Stimulated activated CD8-positive, alpha-beta memory T cell treated with anti-CD3 and anti-CD28 coated beads, Interleukin-2, amount 100 ng/mL, for 1 hour (primary cell): ENCODE results near the gene KRTDAP.

Experiments used
- DNase-seq, 2 donors: peaks; one replicate each; pipeline ENCODE4 v3.0.0-alpha.2; 2020; ENCODE audit warnings: low read depth in 2 of 2

Gene KRTDAP, protein sequence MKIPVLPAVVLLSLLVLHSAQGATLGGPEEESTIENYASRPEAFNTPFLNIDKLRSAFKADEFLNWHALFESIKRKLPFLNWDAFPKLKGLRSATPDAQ

DNA sequence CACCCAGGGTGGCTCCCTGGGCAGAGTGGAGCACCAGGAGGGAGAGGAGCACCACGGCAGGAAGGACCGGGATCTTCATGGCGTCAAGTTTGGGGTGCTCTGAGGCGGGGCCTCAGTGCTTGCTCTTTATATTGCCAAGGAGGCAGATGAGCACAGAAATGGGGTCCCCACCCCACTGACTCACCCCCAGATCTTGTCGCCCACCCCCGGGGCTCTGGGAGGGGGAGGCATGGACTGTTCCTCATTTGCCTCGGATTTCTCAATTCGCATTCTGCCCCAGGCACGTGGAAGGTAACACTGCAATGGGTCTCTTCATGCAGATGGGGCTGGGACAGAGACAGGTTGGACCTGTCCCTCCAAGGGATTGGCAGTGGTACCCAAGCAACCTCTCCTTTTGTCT lies at the start of gene KRTDAP:
Gene KRTDAP (minus strand): TSS at position 101 of the 400 bp plus-strand sequence. CDS start 22 bp downstream, at position 79.
- DNase-seq: no peak

DNA sequence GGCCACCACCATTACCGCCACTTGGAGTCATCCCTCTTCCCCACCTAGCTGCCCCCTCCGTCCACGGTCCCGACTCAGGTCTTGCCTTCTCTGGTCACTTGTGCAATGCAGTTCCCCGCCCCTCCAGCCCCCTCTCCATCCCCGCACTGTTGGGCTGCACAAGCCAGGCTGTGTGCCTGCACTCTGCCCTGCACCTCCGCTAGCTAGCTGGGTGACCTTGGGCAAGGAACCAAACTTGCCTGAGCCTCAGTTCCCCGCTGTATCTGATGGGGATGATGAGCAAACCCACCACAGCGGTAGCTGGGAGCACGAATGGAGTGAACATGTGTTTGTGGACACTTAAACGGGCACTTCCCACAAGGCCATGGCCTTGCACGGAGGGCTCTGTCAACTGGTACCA lies 49.6 kb upstream of the KRTDAP start:
- DNase-seq: no peak

DNA sequence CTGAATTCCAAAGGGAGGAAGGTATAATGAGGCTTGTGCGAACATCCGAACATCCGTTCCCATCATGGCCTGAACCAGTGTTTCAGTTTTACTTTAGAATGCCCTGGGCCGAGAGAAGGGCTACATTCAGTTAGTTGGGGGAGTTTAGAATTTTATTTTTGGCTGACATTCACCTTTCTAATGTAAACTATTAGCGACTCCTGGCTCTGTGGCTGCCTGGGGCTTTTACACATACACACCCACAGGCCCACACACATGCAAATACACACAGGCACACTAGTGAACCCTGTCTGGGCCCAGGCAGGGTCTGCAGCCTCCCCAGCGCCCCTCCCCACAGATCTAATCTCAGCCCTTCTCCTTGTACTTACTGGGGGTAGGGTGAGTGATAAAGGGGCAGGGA lies 49.0 kb upstream of the KRTDAP start:
- no peak for DNase-seq

DNA sequence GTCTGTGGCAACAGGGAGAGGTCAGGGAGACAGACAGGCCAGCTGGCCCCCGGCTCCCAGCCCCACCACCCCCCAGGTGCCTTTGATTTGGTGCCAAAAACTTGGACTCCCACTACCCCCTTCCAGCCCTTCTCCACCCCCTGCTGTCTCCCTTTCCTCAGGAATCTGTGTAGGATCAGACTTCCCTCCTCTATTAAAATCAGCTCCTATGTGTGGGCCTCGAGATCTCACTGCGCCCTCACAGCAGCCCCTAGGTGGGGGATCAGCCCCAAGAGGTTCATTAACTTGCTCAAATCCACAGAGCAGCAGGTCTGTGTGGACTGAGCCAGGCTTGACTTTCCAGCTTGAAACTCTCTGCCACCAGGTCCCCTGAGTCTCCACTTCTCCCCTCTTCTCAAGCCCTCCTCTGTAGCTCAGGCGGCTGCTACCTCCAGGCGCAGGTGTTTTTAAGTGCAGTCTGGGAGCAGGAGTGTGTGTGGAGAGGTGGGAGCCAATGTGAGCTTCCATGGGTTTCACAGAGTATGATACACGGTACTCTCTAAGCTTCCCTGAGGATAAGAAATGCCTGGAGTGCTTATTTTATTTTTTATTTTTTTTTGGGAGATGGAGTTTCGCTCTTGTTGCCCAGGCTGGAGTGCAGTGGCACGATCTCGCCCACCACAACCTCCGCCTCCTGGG lies 44.7 kb upstream of the KRTDAP start:
- no peak for DNase-seq

DNA sequence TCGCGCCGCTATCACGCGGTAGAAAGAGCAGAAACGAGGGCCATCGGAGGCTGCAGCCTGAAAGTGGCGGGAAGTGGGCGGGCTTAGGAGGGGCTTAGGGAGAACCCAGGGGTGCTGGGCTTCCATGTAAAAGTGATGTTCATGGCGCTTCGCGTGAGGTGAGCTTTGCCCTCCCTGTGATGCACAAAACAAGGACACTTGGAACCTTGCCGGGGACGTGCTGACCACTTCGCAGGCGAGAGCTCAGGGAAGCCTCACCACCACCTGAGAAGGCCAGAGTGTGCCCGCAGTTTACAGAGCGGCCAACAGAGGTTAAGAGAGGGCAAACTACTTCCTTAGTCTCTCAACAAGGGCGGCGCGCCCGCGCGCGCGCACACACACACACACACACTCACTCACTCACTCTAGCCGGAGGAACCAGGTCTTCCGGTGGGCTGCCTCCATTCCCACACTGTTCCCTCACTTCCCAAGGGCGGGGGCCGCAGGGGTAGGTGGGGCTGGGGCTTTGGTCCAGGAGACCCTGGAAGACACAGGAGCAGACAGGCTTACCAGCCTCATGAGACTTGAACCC lies 43.6 kb upstream of the KRTDAP start:
- DNase-seq: peak in 1 of 2 donors; percentile 21

DNA sequence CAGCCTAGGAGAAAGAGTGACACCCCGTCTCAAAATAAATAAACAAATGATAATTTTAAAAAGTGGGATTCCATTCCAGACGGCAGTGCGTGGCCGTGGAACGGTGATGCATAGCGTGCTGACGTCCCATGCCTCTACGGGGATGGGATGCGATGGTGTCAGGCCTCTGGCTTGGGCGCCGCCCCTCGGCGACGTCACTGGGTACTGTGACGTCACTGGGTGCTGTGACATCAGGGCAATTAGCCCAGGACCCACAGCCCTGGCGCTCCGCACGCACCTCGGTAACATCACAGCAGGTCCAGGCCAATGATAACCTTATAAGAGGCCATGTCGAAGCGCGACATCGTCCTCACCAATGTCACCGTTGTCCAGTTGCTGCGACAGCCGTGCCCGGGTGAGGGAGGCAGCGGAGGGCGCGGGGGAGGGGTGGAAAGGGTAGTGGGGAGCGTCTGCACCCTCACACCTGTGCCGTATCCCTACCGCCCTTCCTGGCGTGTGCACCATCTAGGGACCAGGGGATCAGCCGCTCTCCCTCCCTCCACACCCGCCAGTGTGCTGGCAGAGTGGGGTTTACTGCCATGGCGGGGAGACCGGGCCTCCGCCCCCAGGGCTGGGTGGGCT lies 43.0 kb upstream of the KRTDAP start, which contains the start of gene GAPDHS:
Gene GAPDHS (plus strand): TSS at position 256 of the 621 bp plus-strand sequence. CDS start 72 bp downstream, at position 328.
- DNase-seq: no peak

DNA sequence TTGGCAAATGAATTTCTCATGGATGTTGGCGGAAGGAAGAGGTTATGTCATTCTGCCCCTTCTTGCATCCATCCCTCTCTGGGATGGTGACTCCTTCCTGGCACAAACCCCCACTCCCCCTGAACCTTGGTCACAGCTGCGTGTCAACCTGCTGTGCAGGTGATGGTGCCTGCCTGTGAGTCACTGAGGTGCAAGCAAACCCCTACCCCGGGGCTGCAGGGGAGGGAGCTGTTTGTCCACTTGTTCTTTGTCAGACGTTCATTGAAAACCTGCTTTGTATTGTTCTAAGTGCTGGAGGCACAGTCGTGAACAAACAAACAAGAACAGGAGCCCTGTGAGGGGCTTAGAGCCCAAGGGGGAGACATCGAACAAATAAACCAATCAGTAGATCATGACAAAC lies 41.0 kb upstream of the KRTDAP start:
- no peak for DNase-seq

DNA sequence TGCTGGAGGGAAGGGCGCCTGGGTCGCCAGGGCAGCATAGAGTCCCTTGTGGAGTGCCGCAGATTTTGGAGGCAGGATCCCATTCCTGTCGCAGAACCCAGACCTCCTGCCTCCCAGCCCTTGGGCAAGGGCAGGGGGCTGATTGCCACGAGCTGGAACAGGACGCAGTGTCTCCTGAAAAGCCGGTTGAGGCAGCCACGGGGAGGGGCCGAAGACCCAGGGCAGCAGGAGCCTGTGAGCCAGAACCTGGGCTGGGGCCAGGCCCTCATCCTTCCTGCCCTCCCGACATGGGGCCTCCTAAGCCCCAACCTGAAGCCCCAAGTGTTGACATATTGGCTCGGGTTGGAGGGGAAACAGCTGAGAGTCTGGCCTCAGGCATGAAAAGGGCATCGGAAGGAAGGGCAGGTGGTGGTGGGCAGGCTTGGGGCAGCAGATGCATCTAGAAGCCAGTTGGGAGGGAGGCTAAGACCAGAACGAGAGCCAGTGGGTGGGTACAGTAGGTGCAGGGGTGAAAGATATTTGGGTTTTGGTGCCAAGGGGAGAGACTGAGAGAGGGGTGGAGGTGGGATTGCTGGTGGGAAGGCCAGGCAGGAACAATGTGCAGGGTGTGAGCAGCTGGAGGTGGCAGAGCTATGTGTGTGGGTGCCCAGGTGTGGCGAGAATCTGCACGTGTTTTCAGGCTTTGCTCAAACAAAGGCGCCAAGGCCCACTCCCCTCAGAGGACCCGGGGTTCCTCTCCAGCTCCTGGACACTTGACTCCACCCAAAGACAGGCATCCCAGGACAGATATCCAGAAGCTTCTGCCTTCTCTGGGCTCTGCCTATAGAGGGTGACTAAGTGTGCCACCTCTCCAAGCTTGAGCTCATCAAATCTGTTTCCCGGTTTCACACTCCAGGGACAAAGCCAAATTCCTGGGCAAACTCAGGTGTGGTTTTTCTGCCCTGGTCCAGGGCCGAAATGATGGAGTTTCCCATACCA lies 39.3 kb upstream of the KRTDAP start:
- DNase-seq: no peak

DNA sequence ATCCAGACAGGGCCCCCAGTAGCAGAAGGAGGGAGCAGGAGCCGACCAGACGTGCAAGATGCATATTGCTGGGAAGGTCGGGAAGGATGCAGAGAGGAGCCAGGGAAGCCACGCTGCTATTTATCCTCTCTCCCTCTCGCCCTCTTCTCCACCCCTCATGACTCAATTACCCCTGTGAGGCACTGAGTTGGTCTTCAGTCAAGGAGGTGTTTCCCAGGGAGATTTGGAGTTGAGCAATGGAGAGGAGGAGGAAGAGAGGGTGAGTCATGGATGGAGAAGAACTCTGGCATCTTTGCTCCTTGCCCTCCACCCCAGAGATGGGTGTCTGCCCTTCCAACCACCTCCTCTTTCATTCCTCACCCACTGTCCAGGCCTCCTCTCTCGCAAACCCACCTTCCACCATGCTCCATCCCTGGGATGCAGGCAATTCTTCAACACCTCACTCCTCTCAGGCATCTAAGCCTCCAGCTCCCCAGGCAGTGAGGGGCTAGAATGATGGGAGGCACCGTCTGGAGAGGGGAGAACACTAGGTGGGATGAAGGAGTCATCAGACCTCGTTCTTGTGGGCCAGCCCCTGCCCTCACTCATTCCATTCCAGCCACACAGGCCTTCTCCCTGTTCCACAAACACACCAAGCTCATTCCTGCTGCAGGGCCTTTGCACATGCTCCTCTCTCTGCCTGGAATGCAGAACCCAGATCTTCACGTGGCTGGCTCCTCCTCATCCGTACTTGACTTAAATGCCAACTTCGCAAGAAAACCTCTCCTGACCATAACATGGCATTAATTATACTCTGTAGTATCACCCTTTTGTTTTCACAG lies 38.2 kb upstream of the KRTDAP start, which contains the start of gene SBSN:
Gene SBSN (minus strand): TSS at position 94 of the 821 bp plus-strand sequence. CDS start 30 bp downstream, at position 64.
- no peak for DNase-seq

DNA sequence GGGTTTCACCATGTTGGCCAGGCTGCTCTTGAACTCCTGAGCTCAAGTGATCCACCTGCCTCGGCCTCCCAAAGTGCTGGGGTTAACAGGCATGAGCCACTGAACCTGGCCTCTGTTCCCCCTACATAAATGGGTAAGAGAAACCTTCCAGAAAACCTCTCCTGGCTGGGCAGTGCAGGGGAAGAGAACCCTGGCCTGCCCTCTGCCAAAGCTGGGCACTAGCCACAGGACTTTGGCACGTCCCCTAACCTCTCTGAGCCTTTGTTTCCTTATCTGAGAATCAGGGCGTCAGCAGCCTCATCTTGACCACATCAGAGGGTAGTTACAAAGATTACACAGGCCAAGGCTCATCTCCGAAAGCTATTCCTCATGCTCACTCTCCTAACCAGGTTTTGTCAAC lies 35.6 kb upstream of the KRTDAP start:
- DNase-seq: no peak

DNA sequence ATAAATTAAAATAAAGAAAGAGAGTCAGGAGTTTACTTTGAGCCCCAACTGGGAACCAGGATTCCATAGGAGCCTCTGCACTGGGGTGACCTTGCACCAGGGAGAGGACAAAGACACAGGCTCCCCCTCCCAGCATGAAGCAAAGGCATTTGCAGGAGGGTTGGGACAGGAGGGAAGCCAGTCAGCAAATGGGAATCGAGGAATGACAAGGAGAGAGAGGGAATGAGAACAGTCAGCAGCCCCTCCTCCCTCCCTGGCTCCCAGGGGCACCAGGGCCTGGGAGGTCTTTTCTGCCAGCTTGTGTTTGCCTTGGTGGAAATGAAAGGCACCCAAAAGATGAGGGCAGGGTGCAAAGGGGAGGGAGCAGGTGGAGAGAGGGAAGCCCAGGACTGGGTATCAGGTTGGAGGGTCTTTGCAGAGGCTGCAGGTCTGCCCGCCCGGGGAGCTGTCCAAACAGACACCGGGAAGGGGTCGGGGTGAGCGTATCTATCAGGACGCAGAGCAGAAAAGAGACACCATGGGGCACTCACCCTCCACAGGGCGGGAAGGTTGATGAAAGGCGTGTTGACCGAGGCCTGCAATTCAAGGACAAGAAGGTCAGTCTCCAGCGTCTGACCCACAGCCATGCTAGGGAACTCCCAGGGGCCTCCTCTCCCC lies 34.0 kb upstream of the KRTDAP start:
- no peak for DNase-seq

DNA sequence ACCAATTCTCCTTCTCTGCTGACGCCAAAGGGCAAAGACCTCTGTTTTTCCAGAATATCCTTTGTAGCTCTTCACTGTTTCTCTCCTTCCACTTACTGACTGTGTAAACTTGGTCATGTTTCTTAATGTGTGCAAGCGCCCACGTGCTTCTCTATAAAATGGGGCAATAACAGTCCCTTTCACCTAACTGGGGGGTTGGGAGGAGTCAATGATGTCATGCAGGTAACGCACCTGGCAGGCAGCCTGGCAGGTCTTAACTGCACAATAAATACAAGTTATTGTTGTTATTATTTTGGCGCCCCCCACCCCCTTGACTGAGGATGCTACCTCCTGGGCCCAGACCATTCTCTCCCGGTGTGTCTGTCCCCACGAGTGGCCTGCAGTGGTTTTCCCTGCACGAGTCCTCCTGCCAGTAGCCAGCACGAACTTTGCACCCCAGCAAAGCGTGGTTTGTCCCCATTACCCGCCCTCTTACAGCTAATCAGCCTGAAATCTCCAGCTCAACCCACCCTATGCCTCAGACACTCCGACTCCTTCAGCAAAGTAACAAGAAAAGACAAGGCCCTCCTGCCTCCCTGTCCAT lies 32.6 kb upstream of the KRTDAP start:
- DNase-seq: no peak

DNA sequence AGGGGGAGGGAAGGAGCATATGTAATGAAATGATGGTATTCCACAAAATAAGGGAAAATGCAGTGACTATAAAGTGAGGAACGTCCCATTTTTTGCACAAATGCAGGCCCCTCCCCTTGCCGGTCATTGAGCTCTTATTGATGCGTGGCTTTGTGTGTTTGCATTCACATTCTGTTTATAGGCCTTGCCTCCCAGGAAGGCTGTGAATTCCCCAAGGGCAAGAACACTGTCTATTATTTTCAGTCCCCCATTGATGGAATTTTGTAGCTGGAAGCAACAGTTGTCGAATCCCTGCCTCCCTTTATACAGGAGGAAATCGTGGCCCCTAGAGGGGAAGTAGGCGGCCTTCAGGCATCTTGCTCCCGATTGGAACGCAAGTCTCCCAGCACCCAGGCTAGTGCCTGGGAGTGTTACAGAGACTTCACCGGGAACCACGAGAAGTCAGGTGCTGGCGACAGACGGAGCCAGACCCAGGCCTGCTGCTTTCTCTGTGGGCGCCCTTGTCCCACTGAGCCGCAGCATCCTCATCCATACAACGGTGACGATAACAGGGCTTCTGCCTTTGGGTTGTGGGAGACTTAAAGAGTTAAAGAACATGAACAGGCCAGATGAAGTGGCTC lies 31.0 kb upstream of the KRTDAP start:
- DNase-seq: no peak

DNA sequence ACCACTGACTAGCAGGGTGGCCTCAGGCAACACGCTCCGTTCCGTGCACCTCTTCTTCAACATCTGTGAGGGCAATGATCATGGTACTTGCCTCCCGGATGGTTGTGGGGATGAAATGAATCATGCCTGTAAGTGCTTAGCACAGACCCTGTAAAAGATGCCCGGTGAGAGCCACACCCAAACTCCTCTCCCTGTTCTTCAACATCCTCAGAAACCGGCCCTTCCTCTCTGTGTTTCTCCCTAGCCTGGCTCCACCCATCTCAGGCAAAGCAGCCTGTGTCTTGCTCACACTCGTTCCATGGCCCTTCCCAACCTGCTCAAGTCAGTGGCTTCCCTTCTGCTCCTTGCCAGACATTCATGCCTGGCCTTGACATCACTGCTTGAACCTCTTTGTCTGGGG lies 29.0 kb upstream of the KRTDAP start:
- no peak for DNase-seq

DNA sequence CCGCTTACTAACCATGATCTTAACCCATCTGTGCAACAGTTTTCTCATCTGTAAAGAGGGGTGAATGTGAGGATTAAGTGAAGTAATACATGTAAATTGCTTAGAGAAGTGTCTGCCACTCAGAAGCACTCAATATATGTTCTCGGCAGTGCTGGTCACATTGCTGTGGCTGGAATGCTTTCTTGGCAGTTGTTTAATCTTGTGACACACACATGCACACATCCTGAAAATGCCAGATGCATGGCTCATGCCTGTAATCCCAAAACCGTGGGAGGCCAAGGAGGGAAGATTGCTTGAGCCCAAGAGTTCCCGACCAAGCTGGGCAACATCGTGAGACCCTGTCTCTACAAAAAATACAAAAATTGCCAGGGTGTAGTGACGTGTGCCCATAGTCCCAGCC lies 28.0 kb upstream of the KRTDAP start:
- DNase-seq: no peak

DNA sequence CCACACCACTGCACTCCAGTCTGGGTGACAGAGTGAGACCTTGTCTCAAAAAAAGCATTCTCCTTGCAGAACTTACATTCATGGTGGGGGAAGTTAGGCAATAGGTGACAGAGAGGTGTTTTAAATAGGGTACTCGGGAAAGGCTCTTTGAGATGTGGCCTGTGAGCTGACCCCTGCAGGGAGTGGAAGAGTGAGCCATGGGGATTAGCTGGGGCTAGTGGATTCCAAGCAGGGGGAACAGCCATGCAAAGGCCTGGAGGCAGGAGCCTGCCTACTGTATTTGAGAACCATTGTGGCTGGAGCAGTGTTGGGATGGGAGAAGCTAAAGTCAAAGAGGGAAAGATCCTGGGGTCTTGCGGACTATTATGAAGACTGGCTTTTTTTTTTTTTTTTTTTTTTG lies 27.1 kb upstream of the KRTDAP start:
- DNase-seq: no peak

DNA sequence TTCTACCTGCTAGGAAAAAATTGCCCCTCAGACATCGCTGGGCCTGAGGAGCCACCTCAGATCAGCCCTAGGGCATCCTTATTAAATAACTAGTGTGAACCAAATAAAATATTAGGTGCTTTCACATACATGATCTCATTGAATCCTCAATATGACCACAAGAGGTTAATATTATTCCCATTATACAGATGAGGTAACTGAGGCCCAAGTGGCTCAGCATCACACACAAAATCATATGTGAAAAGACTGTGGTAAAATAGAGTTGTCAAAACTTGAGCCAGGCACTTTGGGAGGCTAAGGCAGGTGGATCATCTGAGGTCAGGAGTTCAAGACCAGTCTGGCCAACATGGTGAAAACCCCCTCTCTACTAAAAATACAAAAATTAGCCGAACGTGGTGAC lies 26.0 kb upstream of the KRTDAP start:
- no peak for DNase-seq

DNA sequence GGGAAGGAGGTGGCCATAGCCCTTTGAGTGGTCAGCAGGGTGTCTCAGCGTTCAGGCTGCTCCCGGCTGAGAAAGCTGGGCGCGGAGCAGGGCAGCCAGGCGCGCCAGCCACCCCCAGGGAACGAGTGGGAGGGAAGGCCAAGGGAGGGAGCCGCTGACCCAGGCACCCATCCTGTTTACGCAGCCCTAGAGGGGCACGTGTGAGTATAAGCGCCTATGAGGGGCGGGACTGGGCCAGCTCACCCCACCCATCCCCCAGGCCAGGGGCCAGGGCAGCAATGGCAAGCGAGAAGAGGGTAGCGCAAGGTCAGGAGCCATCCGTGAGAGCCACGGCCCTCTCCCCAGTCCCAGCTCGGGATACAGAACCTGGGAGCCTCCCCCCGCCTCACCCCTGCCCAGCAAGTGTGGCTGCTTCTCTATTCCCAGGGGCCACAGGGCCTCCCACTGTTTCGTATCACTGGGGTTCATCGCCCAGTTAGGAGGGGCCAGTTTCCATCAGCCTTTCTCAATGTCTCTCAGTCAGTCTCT lies 24.1 kb upstream of the KRTDAP start:
- no peak for DNase-seq

DNA sequence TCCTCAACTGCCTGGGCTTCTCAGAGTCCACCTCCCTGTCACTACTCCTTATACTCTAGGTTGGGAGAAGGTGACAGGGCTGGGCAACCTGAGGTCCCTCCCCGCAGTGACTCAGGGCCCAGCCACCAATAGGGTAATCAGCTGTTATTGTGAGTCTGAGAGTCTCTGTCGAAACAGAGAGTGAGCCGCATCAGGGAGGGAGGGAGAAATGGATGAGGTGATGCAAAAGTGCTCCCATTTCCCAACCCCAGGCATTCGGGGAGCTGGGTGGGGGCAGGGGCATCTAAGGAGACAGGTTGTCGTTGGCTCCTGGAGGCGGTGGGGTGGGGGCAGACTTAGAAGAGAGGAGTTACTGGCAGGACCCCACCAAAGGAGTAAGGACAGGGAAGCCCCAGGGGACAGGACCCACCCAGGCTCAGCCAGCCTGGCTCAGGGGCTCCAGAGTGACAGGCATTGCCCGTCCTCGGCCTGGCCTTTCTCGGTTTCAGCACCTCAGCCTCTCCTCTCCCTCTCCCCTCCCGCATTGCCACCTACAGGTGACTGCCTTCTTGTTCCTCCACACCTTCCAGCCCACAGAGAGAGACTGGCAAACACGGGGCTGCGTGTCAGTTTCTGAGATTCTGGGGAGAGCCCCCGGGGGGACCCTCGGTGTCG lies 23.5 kb upstream of the KRTDAP start, which contains the start of gene DMKN:
Gene DMKN (minus strand): TSS at position 22 of the 654 bp plus-strand sequence. CDS start 174 bp downstream, outside the sequence.
- DNase-seq: no peak
